Thoracic aorta (tissue), 2 donors: ENCODE results near the gene CCT6A. TPM values are rescaled to one million over a fixed set of nuclear protein-coding genes. Genes with fewer than 3 reads are reported as not detected.
A peak's percentile ranks its signal among the peaks of the same experiment; 100 is the strongest.
"Not testable (repeated sequence)": the region's sequence is repeated elsewhere in the genome, so short reads cannot be mapped to it uniquely, and the experiment has no call there.

Experiments used
- ATAC-seq: fragments of 150-250 bp; one replicate; pipeline ENCODE4 v1.8.0; 2017; ENCODE audit warnings: low read depth; ENCODE audit not compliant: insufficient number of reproducible peaks, low FRiP score
- DNase-seq: peaks from one replicate; pipeline ENCODE4 v3.0.0-alpha.2; 2020; ENCODE audit warnings: low spot score
- H3K27ac ChIP-seq, 2 donors: fragments of 200-600 bp; sonication (generic); 1 replicate in 1 of 2; 2 replicates in 1 of 2; pipeline ENCODE4 v1.5.1; 2016; ENCODE audit warnings: mild to moderate bottlenecking in 2 of 2, moderate library complexity in 2 of 2
- H3K27me3 ChIP-seq: fragments of 200-600 bp; sonication (generic); replicated peaks from 2 replicates; pipeline ENCODE4 v1.6.0; 2016; ENCODE audit warnings: mild to moderate bottlenecking; ENCODE audit not compliant: insufficient read depth
- H3K36me3 ChIP-seq: fragments of 200-600 bp; sonication (generic); one replicate; pipeline ENCODE4 v1.5.1; 2016
- H3K4me1 ChIP-seq, 2 donors: fragments of 200-600 bp; sonication (generic); 1 replicate in 1 of 2; 2 replicates in 1 of 2; pipeline versions ENCODE4 v1.5.1 to v1.6.0; 2016; ENCODE audit warnings: low read depth in 2 of 2, mild to moderate bottlenecking in 1 of 2; ENCODE audit not compliant: control insufficient read depth in 1 of 2
- H3K4me3 ChIP-seq: fragments of 200-600 bp; sonication (generic); 2 replicates; pipeline ENCODE4 v1.5.1; 2016; ENCODE audit warnings: mild to moderate bottlenecking
- H3K9me3 ChIP-seq: fragments of 200-600 bp; sonication (generic); 2 replicates; pipeline ENCODE4 v1.5.1; 2016
- total RNA-seq, 2 donors: library from RNA; depleted of rRNA; stranded (reverse); fragments of >200 nt; gene quantifications; one replicate each; pipeline versions ENCODE4 v1.1.0 to v1.2.3, GENCODE V29; 2016
- TF ChIP-seq, protein P1 (sequence below): fragments of 200-600 bp; sonication (generic); IDR thresholded peaks from one replicate; pipeline ENCODE4 v1.5.1; 2019; ENCODE audit warnings: antibody characterized with exemption

Gene CCT6A
- total RNA-seq, 2 donors from 2014 or later, result 41.8 to 96.9 TPM

DNA sequence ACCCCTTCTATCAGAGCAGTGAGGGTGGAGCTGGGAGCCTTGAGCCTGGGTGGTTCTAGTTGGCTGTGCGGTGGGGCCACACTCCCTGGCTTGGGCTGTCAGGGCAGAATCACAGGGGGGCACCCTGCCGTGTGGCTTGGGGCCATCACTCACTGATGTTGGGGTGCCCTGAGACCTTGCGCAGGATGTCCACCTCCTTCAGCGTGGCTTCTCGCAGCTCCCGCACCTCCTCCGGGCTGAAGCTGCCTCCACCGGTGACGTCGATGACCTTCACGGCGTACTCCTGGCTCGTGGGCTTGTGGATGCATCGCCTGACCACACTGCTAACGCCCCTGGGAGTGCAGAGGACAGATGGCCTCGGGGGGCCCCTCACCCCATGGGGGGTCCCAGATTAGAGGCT lies 35.9 kb downstream of the CCT6A start:
- Histone ChIP-seq H3K27ac (no peak overlapping the region), H3K9me3 (no peaks in the 10 kb centered on the region), H3K4me3 (no peak overlapping the region), H3K4me1 (peaks cover 7 to 36% of the 10 kb centered on the region in 2 donors), H3K27me3 (no peaks in the 10 kb centered on the region), H3K36me3 (peaks cover 10% of the 10 kb centered on the region)
- TF ChIP-seq, protein P1, sequence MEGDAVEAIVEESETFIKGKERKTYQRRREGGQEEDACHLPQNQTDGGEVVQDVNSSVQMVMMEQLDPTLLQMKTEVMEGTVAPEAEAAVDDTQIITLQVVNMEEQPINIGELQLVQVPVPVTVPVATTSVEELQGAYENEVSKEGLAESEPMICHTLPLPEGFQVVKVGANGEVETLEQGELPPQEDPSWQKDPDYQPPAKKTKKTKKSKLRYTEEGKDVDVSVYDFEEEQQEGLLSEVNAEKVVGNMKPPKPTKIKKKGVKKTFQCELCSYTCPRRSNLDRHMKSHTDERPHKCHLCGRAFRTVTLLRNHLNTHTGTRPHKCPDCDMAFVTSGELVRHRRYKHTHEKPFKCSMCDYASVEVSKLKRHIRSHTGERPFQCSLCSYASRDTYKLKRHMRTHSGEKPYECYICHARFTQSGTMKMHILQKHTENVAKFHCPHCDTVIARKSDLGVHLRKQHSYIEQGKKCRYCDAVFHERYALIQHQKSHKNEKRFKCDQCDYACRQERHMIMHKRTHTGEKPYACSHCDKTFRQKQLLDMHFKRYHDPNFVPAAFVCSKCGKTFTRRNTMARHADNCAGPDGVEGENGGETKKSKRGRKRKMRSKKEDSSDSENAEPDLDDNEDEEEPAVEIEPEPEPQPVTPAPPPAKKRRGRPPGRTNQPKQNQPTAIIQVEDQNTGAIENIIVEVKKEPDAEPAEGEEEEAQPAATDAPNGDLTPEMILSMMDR, result no peak
- ATAC-seq (no peak), DNase-seq (no peak)

DNA sequence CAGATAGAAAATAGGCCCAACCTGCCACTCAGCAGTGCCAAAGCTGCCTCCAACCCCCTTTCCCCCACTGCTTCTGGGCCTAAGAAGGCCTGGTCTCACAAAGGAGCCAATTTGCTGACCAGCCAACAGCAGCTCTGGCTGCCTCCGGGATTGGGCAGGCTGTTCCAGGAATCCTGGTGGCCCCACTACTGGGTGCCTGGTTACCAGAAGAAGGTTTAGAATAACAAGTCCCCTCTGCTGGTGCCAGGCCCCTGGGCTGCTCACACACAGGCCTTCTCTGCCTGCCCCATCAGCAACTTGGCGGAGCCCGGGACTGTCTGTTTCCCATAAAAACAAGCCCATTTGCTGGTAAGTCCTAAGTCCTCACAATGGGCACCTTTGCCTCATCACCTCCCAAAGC lies 40.0 kb downstream of the CCT6A start:
- TF ChIP-seq, protein P1, result no peak
- peak overlapping the region; percentile 91 to 94 for H3K27ac ChIP-seq
- H3K9me3 ChIP-seq, result no peaks in the 10 kb centered on the region
- peak; percentile 81 for ATAC-seq
- peak; percentile 62 for DNase-seq
- H3K4me1 ChIP-seq, result peaks cover 9 to 32% of the 10 kb centered on the region in 2 donors
- H3K27me3 ChIP-seq, result no peaks in the 10 kb centered on the region
- H3K36me3 ChIP-seq, result peaks cover 8% of the 10 kb centered on the region
- H3K4me3 ChIP-seq, result peak overlapping the region; percentile 60

DNA sequence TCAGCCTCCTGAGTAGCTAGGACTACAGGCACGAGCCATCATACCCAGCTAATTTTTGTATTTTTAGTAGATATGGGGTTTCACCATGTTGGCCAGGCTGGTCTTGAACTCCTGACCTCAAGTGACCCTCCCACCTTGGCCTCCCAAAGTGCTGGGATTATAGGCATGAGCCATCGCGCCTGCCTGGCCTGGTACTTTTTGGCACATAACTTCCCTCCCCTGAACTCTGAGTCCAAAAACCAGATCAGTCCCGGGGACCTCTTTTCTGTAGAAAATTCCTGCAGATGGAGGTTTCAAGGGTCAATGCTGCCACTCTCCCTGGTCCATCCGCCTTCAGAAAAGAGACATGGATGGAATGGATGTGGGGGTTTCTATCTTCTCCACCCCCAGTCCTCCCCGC lies 40.8 kb downstream of the CCT6A start:
- not testable (repeated sequence) for ATAC-seq, H3K36me3 ChIP-seq, H3K9me3 ChIP-seq, DNase-seq, H3K27me3 ChIP-seq
- Histone ChIP-seq H3K4me3 (peak overlapping the region; percentile 60), H3K27ac (peak overlapping the region; percentile 91 to 94), H3K4me1 (peaks cover 9 to 37% of the 10 kb centered on the region in 2 donors)

DNA sequence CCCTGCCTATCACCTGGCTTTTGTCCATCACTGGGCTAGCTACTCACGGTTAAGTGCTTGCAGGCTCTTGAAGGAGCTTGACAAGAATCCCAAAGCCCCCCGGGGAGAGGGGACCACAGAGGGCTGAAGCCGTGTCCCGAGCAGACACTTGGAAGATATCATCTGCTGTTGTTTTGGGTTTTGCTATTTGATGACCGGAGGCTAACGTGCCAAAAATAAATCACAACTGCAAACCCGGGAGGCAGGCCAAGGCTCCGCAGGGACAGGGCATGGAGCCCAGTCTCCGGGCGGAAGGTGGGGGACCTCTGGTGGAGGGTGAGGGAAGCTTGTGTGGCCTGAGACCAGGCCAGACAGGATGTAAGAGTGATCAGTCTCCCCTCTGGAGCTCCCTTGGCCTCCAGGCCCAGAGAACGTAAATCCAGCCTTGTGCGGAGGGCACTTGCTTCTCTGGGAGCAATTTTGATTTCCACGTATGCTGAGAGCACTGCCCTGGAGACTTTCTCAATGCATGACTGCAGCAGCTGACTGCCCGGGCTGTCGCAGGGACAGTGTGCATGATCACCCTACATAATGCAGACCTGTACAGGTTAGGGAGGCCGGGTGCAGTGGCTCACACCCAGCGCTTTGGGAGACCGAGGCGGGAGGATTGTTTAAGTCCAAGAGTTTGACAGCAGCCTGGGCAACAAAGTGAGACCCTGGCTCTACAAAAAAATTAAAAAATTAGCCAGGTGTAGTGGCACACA lies 41.4 kb downstream of the CCT6A start, which contains the start of gene PHKG1:
PHKG1 (minus strand) TSS at position 164 of the 743 bp plus-strand sequence. CDS start 4,011 bp downstream, outside the sequence.
- TF ChIP-seq, protein P1, result peak; percentile 75
- peak within 1 kb of the TSS; percentile 91 to 94 for H3K27ac ChIP-seq
- DNase-seq (peak; percentile 41), ATAC-seq (peak; percentile 83)
- no peaks in the 10 kb centered on the region for H3K27me3 ChIP-seq
- peaks cover 9 to 43% of the 10 kb centered on the region in 2 donors for H3K4me1 ChIP-seq
- peak within 1 kb of the TSS; percentile 60 for H3K4me3 ChIP-seq
- H3K9me3 ChIP-seq, result no peaks in the 10 kb centered on the region
- H3K36me3 ChIP-seq, result no peaks in the 10 kb centered on the region

DNA sequence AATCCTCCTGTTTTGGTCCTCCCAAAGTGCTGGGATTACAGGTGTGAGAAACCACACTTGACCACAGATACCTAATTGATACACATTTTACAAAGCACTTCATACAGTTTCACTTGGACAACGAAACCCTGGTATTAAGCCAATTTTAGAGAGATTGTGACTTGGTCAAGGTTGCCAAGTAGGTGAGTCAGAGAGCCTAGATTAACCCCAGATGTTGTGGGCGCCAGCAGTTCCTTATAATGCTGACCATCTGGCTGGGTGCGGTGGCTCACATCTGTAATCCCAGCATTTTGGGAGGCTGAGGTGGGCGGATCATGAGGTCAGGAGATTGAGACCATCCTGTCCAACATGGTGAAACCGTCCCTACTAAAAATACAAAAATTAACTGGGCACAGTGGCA lies 46.1 kb downstream of the CCT6A start:
- no peaks in the 10 kb centered on the region for H3K9me3 ChIP-seq
- H3K36me3 ChIP-seq, result peaks cover 32% of the 10 kb centered on the region
- H3K4me1 ChIP-seq, result peaks cover 5 to 26% of the 10 kb centered on the region in 2 donors
- TF ChIP-seq, protein P1, result no peak
- H3K27me3 ChIP-seq, result no peaks in the 10 kb centered on the region
- no peak overlapping the region for H3K4me3 ChIP-seq
- ATAC-seq (no peak), DNase-seq (no peak)
- H3K27ac ChIP-seq, result no peak overlapping the region

DNA sequence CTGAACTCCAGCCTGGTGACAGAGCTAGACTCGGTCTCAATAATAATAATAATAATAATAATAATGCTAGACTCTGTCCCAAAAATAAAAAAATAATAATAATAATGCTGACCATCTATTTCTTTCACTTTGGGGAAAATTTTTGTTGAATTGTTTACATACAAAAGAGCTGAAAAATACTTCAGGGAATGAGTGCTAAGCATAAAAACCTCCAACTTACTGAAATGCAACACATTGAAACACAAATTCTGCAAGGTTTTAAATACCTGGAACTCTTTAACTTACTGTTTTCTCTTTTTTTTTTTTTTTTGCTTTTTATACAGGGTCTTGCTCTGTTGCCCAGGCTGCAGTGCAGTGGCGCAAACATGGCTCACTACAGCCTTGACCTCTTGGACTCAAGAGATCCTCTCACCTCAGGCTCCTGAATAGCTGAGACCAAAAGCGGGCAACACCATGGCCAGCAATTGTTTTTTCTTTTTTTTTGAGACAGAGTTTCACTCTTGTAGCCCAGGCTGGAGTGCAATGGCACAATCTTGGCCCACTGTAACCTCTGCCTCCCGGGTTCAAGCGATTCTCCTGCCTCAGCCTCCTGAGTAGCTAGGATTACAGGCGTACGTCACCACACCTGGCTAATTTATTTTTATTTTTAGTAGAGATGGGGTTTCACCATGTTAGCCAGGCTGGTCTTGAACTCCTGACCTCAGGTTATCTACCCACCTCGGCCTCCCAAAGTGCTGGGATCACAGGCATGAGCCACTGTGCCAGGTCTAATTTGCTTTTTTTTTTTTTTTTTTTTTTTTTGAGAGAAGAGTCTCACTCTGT lies 46.8 kb downstream of the CCT6A start:
- not testable (repeated sequence) for ATAC-seq, H3K9me3 ChIP-seq, DNase-seq, H3K27me3 ChIP-seq, H3K4me3 ChIP-seq, H3K27ac ChIP-seq
- H3K4me1 ChIP-seq, result peaks cover 1 to 21% of the 10 kb centered on the region in 2 donors
- H3K36me3 ChIP-seq, result peaks cover 37% of the 10 kb centered on the region
